Astrocyte of the spinal cord (primary cell): Measurements from ENCODE around the gene ZFAND6.

Experiments used
- DNase-seq: peaks from one replicate; pipeline ENCODE4 v3.0.0; 2011; ENCODE audit warnings: low read depth, low spot score
- H3K4me3 ChIP-seq: 2 replicates; pipeline ENCODE4 v1.5.1; 2011; ENCODE audit warnings: low read depth, mild to moderate bottlenecking, low read length, moderate library complexity
- in situ Hi-C: cut with HindIII; loops from 2 replicates; pipeline ENCODE4 v1.10.0; 2017; ENCODE audit warnings: low sequenced_read_pairs
- TF ChIP-seq, protein P1 (sequence below): IDR thresholded peaks from 2 replicates; pipeline ENCODE4 v1.5.1; 2012; ENCODE audit warnings: low read depth, mild to moderate bottlenecking, low read length, inconsistent platforms

The ZFAND6 gene

DNA sequence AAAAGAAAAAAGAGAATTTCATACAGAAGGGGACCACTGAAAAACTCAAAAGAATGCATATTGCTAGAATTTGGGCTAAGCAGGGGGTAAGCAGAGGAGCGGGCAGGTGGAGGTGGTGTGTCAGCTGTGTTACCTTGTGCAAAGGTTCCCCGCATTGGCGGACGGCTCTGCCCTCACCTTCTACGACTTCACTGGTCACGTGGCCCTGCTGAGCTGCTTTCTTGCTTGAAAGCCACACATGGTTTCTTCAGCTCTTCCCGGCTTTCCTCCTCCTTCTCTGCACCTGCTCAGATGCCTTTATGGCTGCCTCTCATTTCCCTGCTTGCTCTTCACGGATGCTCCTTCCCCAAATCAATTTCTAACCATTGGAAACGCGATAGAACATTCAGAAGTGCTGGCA lies 123.8 kb downstream of the ZFAND6 start:
- no peak overlapping the region for H3K4me3 ChIP-seq
- in situ Hi-C loops = no loop called here
- TF ChIP-seq, protein P1, sequence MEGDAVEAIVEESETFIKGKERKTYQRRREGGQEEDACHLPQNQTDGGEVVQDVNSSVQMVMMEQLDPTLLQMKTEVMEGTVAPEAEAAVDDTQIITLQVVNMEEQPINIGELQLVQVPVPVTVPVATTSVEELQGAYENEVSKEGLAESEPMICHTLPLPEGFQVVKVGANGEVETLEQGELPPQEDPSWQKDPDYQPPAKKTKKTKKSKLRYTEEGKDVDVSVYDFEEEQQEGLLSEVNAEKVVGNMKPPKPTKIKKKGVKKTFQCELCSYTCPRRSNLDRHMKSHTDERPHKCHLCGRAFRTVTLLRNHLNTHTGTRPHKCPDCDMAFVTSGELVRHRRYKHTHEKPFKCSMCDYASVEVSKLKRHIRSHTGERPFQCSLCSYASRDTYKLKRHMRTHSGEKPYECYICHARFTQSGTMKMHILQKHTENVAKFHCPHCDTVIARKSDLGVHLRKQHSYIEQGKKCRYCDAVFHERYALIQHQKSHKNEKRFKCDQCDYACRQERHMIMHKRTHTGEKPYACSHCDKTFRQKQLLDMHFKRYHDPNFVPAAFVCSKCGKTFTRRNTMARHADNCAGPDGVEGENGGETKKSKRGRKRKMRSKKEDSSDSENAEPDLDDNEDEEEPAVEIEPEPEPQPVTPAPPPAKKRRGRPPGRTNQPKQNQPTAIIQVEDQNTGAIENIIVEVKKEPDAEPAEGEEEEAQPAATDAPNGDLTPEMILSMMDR = no peak
- no peak for DNase-seq

DNA sequence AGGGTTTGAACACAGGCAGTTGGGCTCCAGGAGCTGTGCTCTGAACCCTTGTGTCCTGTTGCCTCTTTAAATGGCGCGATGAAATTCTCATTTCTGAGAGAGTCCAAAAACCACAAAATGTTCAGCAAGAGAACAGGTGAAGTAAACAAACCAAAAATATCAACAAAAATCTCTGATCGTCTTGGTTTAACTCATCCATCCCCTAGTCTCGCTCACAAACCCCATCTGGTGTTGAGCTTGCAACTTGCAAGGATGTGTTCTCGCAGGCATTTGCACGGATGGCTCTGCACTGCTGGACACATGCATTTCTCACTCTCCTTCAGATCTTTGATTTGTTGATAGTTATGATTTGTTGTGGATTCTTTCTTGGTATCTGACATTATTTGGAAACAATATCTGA lies 124.4 kb downstream of the ZFAND6 start:
- in situ Hi-C loops = no loop called here
- TF ChIP-seq, protein P1 = peak; percentile 36
- no peak overlapping the region for H3K4me3 ChIP-seq
- DNase-seq = no peak

GRCh38 chr15:80184554-80184953 lies 125.1 kb downstream of the ZFAND6 start:
- TF ChIP-seq, protein P1 = no peak
- in situ Hi-C loops = no loop called here
- H3K4me3 ChIP-seq = no peak overlapping the region
- DNase-seq = no peak

GRCh38 chr15:80185152-80185551 lies 125.7 kb downstream of the ZFAND6 start:
- DNase-seq = no peak
- TF ChIP-seq, protein P1 = no peak
- in situ Hi-C loops = no loop called here
- no peak overlapping the region for H3K4me3 ChIP-seq

GRCh38 chr15:80186066-80186465 lies 126.6 kb downstream of the ZFAND6 start:
- no peak overlapping the region for H3K4me3 ChIP-seq
- TF ChIP-seq, protein P1 = no peak
- DNase-seq = no peak
- in situ Hi-C loops = no loop called here

DNA sequence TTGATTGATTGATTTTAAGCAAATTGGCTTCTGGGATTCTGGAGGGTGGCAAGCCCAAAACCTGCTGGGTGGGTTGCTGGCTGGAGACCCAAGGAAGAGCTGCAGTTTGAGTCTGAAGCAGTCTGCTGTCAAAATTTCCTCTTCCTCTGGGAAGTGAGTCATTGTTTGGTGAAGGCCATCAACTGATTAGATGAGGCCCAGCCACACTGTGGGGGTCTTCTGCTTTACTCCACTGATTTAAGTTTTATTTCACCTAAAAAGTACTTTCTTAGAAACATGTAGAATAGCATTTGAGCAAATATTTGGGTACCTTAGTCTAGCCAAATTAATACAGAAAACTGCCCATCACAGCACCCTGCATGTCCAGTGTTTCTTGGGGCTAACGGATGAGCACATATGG lies 127.1 kb downstream of the ZFAND6 start:
- in situ Hi-C loops = no loop called here
- TF ChIP-seq, protein P1 = no peak
- DNase-seq = no peak

More for the DNA sequence above, 127.1 kb downstream of the ZFAND6 start:
- no peak overlapping the region for H3K4me3 ChIP-seq
